GM18867 (cell line): ENCODE data around the gene KIAA0930.
A peak's percentile ranks its signal among the peaks of the same experiment; 100 is the strongest.

Source experiments
- ATAC-seq: cut with Tn5 transposase; IDR thresholded peaks from one replicate; pipeline ENCODE4 v1.9.1; 2021; ENCODE audit warnings: mild to moderate bottlenecking, moderate library complexity; ENCODE audit not compliant: unreplicated experiment

The KIAA0930 gene

GRCh38 chr22:45238076-45238956 is 2.4 kb downstream of the KIAA0930 start:
- ATAC-seq = no peak

- ATAC-seq = no peak
These were observed 3.4 kb downstream of the KIAA0930 start for GRCh38 chr22:45237065-45237990.

- peak; percentile 4 for ATAC-seq
These were observed 4.8 kb downstream of the KIAA0930 start for GRCh38 chr22:45235851-45236342.

- peak; percentile 73 for ATAC-seq
These were observed 5.5 kb downstream of the KIAA0930 start for GRCh38 chr22:45235101-45235777.

- ATAC-seq = no peak
These were observed 6.9 kb downstream of the KIAA0930 start for GRCh38 chr22:45233827-45234226.

GRCh38 chr22:45233386-45233785 is 7.3 kb downstream of the KIAA0930 start:
- ATAC-seq = no peak

GRCh38 chr22:45231293-45231692 is 9.4 kb downstream of the KIAA0930 start:
- no peak for ATAC-seq

- ATAC-seq = no peak
These were observed 10.5 kb downstream of the KIAA0930 start for GRCh38 chr22:45230026-45230721.

- no peak for ATAC-seq
These were observed 11.5 kb downstream of the KIAA0930 start for GRCh38 chr22:45229181-45229580.

- no peak for ATAC-seq
These were observed 12.3 kb downstream of the KIAA0930 start for GRCh38 chr22:45228401-45228754.

- no peak for ATAC-seq
These were observed 12.9 kb downstream of the KIAA0930 start for GRCh38 chr22:45227645-45228400.

GRCh38 chr22:45226503-45227186 is 14.0 kb downstream of the KIAA0930 start:
- ATAC-seq = no peak

GRCh38 chr22:45225732-45226502 is 14.8 kb downstream of the KIAA0930 start:
- no peak for ATAC-seq

GRCh38 chr22:45224988-45225731 is 15.5 kb downstream of the KIAA0930 start:
- no peak for ATAC-seq

GRCh38 chr22:45224331-45224730 is 16.4 kb downstream of the KIAA0930 start:
- no peak for ATAC-seq

GRCh38 chr22:45223304-45224117 is 17.2 kb downstream of the KIAA0930 start:
- ATAC-seq = no peak

- no peak for ATAC-seq
These were observed 19.5 kb downstream of the KIAA0930 start for GRCh38 chr22:45221201-45221600.
